Measurements from ENCODE around the gene MACC1. TPM values are rescaled to one million over a fixed set of nuclear protein-coding genes. Genes with fewer than 3 reads are reported as not detected.
"Not testable (repeated sequence)": the region's sequence is repeated elsewhere in the genome, so short reads cannot be mapped to it uniquely, and the experiment has no call there.

MACC1 gene
- total RNA-seq, 1 experiment from 2014 or later, result 7.9 TPM

DNA sequence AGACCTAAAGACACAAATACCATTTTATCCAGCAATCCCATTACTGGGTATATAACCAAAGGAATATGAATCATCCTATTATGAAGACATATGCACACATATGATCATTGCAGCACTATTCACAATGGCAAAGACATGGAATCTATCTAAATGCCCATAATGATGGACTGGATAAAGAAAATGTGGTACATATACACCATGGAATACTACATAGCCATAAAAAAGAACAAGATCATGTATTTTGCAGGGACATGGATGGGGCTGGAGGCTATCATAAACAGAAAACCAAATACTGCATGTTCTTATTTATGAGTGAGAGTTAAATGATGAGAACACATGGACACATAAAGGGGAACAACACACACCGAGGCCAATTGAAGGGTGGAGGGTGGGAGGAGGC lies 3.8 kb downstream of the MACC1 start:
- no TSS peak for BruUV-seq (replicated peaks)
- Histone ChIP-seq H3F3A (ENCODE audit: low read length, unreplicated experiment) (no peaks in the 10 kb centered on the region), H3K79me2 (ENCODE audit: low read length) (peaks cover 79% of the 10 kb centered on the region), H3K4me2 (ENCODE audit: low read length) (no peak overlapping the region), H3K9me3 (ENCODE audit: low read length) (0 out of 2 replicates have a peak, but pooled peaks cover 6% of the 10 kb centered on the region), H3K27ac (ENCODE audit: low read length) (no peak overlapping the region), H3K27me3 (ENCODE audit: low read length) (no peaks in the 10 kb centered on the region), H3K9me2 (replicated peaks; ENCODE audit: low read length) (no peaks in the 10 kb centered on the region), H3K4me3 (ENCODE audit: low read length) (no peak overlapping the region), H3K4me1 (ENCODE audit: insufficient read depth, low read length) (peaks cover 33% of the 10 kb centered on the region), H3K36me3 (ENCODE audit: low read depth, low read length) (peaks cover 29% of the 10 kb centered on the region), H2AFZ (ENCODE audit: low read length) (no peak overlapping the region), H3K9ac (ENCODE audit: low read length) (no peak overlapping the region), H4K20me1 (ENCODE audit: low read length) (no peaks in the 10 kb centered on the region)
- ATAC-seq (no peak), DNase-seq (no peak)
- intact Hi-C loops (cut with micrococcal nuclease), result no loop called here
- no peak for TF ChIP-seq EZH2 (IDR thresholded peaks at IDR 0.05; ENCODE audit: low read length, unreplicated experiment)
- no peak for TF ChIP-seq EZH2phosphoT487 (IDR thresholded peaks at IDR 0.05; ENCODE audit: borderline replicate concordance, low read length)
- TF ChIP-seq CTCF (conservative IDR thresholded peaks at IDR 0.05; ENCODE audit: low read depth, low read length), result no peak
- ChIA-PET CTCF (no interaction called here), POLR2A (ENCODE audit: unreplicated experiment) (no interaction called here)

GRCh38 chr7:20211376-20211775 lies 5.8 kb downstream of the MACC1 start:
- H3K4me2 ChIP-seq (ENCODE audit: low read length), result no peak overlapping the region
- peaks cover 21% of the 10 kb centered on the region; the same call in 1 of the 2 replicates for H3K4me1 ChIP-seq (ENCODE audit: insufficient read depth, low read length)
- peaks cover 72% of the 10 kb centered on the region for H3K79me2 ChIP-seq (ENCODE audit: low read length)
- ATAC-seq, result no peak
- intact Hi-C loops (cut with micrococcal nuclease), result no loop called here
- no peak overlapping the region for H3K9ac ChIP-seq (ENCODE audit: low read length)
- DNase-seq, result no peak
- no peak overlapping the region for H3K4me3 ChIP-seq (ENCODE audit: low read length)
- no TSS peak for BruUV-seq (replicated peaks)
- ChIA-PET CTCF (no interaction called here), POLR2A (ENCODE audit: unreplicated experiment) (no interaction called here)
- 0 out of 2 replicates have a peak, but pooled peaks cover 10% of the 10 kb centered on the region for H3K9me3 ChIP-seq (ENCODE audit: low read length)
- H3K36me3 ChIP-seq (ENCODE audit: low read depth, low read length), result peaks cover 33% of the 10 kb centered on the region
- H2AFZ ChIP-seq (ENCODE audit: low read length), result no peak overlapping the region
- H3K27me3 ChIP-seq (ENCODE audit: low read length), result no peaks in the 10 kb centered on the region
- H3K9me2 ChIP-seq (replicated peaks; ENCODE audit: low read length), result no peaks in the 10 kb centered on the region
- H3K27ac ChIP-seq (ENCODE audit: low read length), result no peak overlapping the region
- H3F3A ChIP-seq (ENCODE audit: low read length, unreplicated experiment), result no peaks in the 10 kb centered on the region
- TF ChIP-seq EZH2phosphoT487 (IDR thresholded peaks at IDR 0.05; ENCODE audit: borderline replicate concordance, low read length) (no peak), EZH2 (IDR thresholded peaks at IDR 0.05; ENCODE audit: low read length, unreplicated experiment) (no peak), CTCF (conservative IDR thresholded peaks at IDR 0.05; ENCODE audit: low read depth, low read length) (no peak)
- H4K20me1 ChIP-seq (ENCODE audit: low read length), result no peaks in the 10 kb centered on the region

GRCh38 chr7:20208651-20209307 lies 8.4 kb downstream of the MACC1 start:
- CTCF ChIA-PET, result no interaction called here
- H3K9ac ChIP-seq (ENCODE audit: low read length), result no peak overlapping the region
- DNase-seq (no peak), ATAC-seq (no peak)
- intact Hi-C loops (cut with micrococcal nuclease), result no loop called here
- no peak overlapping the region for H3K4me2 ChIP-seq (ENCODE audit: low read length)
- H4K20me1 ChIP-seq (ENCODE audit: low read length), result no peaks in the 10 kb centered on the region
- POLR2A ChIA-PET (ENCODE audit: unreplicated experiment), result no interaction called here
- no peak overlapping the region for H3K4me3 ChIP-seq (ENCODE audit: low read length)
- TF ChIP-seq EZH2 (IDR thresholded peaks at IDR 0.05; ENCODE audit: low read length, unreplicated experiment) (no peak), EZH2phosphoT487 (IDR thresholded peaks at IDR 0.05; ENCODE audit: borderline replicate concordance, low read length) (no peak), CTCF (conservative IDR thresholded peaks at IDR 0.05; ENCODE audit: low read depth, low read length) (no peak)
- H3K36me3 ChIP-seq (ENCODE audit: low read depth, low read length), result peaks cover 33% of the 10 kb centered on the region
- H2AFZ ChIP-seq (ENCODE audit: low read length), result no peak overlapping the region
- H3K27me3 ChIP-seq (ENCODE audit: low read length), result no peaks in the 10 kb centered on the region
- no TSS peak for BruUV-seq (replicated peaks)
- 0 out of 2 replicates have a peak, but pooled peaks cover 10% of the 10 kb centered on the region for H3K9me3 ChIP-seq (ENCODE audit: low read length)
- 0 out of 2 replicates have a peak, but pooled peaks cover 5% of the 10 kb centered on the region for H3K4me1 ChIP-seq (ENCODE audit: insufficient read depth, low read length)
- peaks cover 56% of the 10 kb centered on the region for H3K79me2 ChIP-seq (ENCODE audit: low read length)
- no peaks in the 10 kb centered on the region for H3F3A ChIP-seq (ENCODE audit: low read length, unreplicated experiment)
- H3K9me2 ChIP-seq (replicated peaks; ENCODE audit: low read length), result no peaks in the 10 kb centered on the region
- H3K27ac ChIP-seq (ENCODE audit: low read length), result no peak overlapping the region

GRCh38 chr7:20207811-20208210 lies 9.4 kb downstream of the MACC1 start:
- H3K36me3 ChIP-seq (ENCODE audit: low read depth, low read length), result peaks cover 29% of the 10 kb centered on the region
- H3K27ac ChIP-seq (ENCODE audit: low read length); H3K9me2 ChIP-seq (replicated peaks; ENCODE audit: low read length); H2AFZ ChIP-seq (ENCODE audit: low read length); H4K20me1 ChIP-seq (ENCODE audit: low read length); POLR2A ChIA-PET (ENCODE audit: unreplicated experiment); H3K9me3 ChIP-seq (ENCODE audit: low read length); H3K9ac ChIP-seq (ENCODE audit: low read length); H3K4me1 ChIP-seq (ENCODE audit: insufficient read depth, low read length); ATAC-seq; intact Hi-C loops (cut with micrococcal nuclease); H3K4me2 ChIP-seq (ENCODE audit: low read length); BruUV-seq (replicated peaks); H3F3A ChIP-seq (ENCODE audit: low read length, unreplicated experiment); H3K27me3 ChIP-seq (ENCODE audit: low read length); DNase-seq; H3K4me3 ChIP-seq (ENCODE audit: low read length); CTCF ChIA-PET: not testable (repeated sequence)
- peaks cover 53% of the 10 kb centered on the region for H3K79me2 ChIP-seq (ENCODE audit: low read length)

Measured in PC-3 (cell line).